Muscle of back (tissue), 11 donors: ENCODE data around the gene RABL6. TPM values are rescaled to one million over a fixed set of nuclear protein-coding genes. Genes with fewer than 3 reads are reported as not detected.

Experiments
- DNase-seq, 3 donors: peaks; one replicate each; pipeline versions ENCODE4 v3.0.0 to v3.0.0-alpha.2; 2013
- polyA plus RNA-seq, 10 donors: library from polyadenylated mRNA; unstranded; fragments of 120-200 nt; gene quantifications; one replicate each; pipeline ENCODE4 v1.2.1, GENCODE V29; 2013; ENCODE audit not compliant: insufficient read length in 10 of 10

RABL6 gene
- polyA plus RNA-seq, 10 donors, result 41.0 to 59.7 (median 50.7) TPM

DNA sequence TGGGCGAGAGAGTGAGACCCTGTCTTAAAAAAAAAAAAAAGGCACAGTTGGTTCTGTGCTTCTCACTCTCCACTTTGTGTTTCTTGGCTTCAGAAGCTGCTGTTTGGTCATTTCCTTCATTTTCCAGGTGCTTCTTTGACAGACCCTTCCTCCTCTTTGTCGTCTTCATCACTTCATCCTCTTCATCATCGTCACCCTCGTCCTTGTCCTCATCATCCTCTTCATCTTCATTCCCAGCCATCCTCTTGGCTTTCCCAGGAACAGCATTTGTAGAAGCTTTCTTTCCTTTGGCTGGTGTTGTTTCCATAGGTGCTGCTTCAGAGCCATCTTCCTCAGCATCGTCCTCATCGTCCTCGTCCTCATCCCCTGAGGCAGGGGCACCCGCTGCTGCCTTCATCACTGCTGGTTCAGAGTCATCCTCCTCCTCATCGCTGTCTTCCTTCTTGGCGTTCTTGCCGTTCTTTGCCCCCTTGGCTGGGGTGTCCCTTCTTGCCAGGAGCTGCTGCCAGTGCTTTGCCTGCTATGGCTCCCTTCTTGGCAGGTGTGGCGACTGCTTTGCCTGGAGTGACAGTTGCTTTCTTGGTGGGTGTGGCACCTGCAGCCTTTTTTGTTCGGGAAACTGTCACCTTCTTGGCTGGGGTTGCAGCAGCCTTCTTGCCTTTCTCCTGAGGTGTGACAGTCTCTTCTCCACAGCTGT is 7.1 kb downstream of the RABL6 start:
- DNase-seq, result no peak

- no peak for DNase-seq
Observed at GRCh38 chr9:136815422-136815782, 7.7 kb downstream of the RABL6 start.

- peak in 1 of 3 donors; percentile 67 for DNase-seq
Observed at GRCh38 chr9:136820971-136821825, 13.4 kb downstream of the RABL6 start.

DNA sequence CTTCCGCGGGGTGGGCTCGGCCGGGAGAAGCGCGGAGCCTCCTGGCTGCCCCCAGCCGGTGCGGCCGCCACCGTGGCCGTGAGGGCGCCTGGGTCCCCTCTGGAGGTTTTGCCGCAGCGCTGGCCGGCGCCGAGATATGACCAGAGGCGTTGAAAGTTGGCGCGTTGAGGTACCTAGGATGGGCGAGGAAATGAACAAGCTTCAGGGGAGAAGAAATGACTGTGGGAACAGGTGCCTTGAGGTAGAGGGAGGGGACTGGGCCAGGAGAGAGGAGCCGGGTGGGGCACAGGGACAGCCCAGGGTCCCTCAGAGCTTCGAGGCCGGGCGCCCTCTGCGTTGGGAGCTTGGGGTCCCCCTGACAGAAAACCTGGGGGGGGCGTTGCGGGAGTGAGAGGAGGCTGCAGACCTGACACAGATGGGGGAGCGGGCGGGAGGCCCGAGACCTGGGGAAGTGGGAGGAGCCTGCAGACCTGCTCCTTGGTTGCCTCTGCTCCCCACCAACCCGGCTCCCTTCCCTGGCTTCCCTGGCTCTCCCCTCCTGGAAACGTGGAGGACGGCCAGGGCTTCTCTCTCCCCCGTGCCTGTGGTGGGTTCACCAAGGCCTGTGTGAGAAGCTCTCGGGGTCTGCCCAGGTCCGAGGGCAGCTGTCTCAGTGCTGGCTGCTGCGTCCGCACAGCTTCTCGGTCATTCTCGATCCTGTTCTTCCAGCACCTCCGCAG is 14.2 kb downstream of the RABL6 start:
- no peak for DNase-seq

GRCh38 chr9:136823136-136824046 is 15.6 kb downstream of the RABL6 start:
- DNase-seq, result no peak

DNA sequence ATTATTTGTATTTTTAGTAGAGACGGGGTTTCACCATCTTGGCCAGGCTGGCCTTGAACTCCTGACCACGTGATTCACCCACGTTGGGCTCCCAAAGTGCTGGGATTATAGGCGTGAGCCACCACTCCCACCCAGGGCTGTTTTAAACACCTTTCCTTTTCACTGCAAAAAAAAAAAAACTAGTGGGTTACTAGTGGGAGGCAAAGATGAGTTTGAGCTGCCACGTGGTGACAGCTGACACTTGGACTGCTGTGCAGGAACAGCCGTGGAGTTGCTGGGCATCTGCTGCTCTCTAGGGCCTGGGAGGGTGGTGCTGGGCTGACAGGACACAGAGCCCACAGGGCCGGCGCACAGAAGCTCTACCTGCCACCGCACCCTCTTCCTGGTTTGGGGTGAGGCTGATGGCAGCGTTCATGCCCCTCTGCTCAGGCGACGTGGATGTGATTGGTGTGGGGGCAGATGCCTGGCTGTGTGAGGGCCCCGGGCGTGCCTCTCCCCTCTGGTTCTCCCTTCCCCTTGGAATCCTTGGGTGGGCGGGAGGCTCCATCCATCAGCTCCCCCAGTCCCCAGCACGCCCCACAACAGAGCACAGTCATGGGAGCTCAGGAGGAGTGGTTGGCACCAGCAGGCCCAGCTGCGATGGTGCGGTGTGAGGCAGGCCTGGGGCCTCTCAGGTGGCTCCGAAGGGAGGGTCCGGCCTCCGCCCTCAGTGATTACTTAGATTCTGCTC is 16.9 kb downstream of the RABL6 start:
- DNase-seq, result no peak

DNA sequence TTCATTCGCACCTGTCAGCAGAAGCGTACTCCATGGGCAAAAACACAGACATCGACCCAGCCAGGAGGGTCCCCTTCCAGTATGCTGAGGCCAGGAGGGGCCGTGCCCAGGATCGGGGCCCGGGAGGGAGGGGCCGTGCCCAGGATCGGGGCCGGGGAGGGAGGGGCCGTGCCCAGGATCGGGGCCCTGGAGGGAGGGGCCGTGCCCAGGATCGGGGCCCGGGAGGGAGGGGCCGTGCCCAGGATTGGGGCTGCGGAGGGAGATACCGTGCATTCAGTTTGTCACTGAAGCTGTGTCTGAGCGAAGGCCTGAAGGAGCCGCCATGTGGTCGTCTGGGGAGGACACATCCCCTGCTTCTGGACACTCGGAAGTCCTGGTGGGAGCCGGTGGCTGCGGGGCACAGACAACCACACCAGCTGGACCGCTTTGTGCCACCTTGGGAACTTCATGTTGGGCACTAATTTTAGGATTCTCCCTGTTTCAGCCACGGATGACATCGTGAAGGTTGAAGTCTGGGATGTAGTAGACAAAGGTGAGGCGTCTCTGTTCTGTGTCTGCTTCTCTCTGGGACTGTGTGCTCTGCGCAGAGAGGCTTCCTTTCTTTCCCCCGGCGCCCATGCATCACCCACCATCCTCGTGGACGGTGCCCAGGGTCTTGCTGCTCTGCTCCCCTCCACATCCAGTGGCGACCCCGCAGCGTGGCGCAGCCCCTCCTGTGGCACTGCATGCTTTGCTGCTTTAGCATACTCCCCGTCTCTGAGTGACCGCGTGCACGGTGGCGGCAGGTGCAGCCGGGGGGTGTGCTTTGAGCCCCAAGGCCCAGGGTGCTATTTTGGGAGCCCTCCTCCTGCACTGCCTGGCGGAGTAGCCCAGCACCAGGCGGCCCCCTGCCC is 17.8 kb downstream of the RABL6 start:
- no peak for DNase-seq

- DNase-seq, result no peak
Observed at GRCh38 chr9:136826188-136826541, 18.4 kb downstream of the RABL6 start.

GRCh38 chr9:136826703-136827582 is 19.2 kb downstream of the RABL6 start:
- DNase-seq, result no peak

- DNase-seq, result no peak
Observed at GRCh38 chr9:136827794-136828473, 20.2 kb downstream of the RABL6 start.

- no peak for DNase-seq
Observed at GRCh38 chr9:136828474-136829140, 20.9 kb downstream of the RABL6 start.

DNA sequence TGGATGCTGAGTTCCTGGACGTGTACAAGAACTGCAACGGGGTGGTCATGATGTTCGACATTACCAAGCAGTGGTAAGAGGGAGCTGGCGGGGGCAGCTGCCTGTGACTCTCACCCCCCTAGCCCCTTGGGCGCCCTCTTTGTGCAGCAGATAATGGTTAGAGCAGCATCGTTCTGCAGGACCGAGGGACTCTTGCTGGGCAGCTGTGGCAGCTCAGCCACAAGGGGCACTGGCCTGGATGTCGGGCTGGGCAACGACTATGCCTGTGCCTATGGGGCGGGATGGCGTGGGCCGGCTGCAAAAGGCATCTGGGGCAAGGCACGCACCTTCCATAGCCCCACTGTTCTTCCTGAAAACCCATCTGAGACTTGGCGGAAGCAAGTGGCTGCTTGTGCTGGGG is 21.7 kb downstream of the RABL6 start:
- no peak for DNase-seq

DNA sequence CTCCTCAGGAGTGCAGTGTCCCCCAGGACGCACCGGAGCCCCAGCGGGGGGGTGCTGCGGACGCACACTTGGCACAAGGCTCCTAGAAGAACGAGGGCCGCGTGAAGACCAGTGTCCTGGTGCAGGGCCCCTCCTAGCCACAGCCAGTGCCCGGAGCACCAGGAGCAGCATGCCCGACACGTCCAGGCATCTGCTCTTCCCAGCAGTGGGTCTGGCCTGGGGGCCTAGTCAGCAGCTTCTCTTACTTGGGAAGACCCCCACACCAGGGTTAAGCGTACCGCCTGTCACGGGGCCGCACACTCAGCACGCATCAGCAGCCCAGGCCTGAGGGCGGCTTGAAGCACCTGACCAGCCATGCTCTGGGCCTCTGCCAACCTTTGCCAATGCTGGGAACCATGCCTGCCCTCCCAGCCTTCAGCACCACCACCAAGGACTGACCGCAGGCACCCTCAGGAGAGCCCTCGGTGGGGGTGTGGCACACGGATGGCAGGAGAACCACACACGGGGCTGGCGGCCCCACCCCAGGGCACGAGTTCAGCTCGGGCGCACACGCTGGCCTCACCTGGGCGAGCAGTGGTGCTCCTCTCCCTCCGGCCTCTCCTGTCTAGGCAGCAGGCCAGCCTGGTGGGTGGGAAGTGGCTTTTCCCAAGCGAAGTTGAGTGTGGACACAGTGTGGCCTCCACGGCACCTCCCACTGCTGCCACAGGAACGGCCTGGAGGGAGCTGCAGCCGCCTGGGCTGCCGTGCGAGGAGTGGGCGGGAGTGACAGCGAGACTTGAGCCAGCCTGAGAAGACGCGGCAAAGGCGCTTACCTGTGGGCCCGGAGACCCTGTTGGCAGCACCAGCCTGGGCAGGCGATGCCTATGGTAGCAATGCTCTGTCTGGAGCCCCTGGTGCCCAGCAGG is 22.5 kb downstream of the RABL6 start:
- no peak for DNase-seq

GRCh38 chr9:136831002-136831719 is 23.4 kb downstream of the RABL6 start:
- DNase-seq, result no peak

DNA sequence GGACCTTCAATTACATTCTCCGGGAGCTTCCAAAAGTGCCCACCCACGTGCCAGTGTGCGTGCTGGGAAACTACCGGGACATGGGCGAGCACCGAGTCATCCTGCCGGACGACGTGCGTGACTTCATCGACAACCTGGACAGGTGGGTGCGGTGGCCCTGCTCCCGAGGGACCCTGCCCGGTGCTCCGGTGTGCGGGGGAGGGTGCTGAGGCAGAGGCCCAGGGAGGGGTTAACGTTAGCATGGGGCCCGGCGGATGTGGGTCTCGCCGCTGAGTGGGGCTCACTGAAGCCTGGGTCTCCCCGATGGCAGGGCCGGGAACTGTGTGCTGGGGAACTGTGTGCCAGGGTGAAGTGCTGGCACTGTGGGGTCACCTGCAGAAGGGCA is 24.0 kb downstream of the RABL6 start:
- DNase-seq, result no peak

GRCh38 chr9:136832581-136832980 is 24.8 kb downstream of the RABL6 start:
- DNase-seq, result no peak
